Chondrocyte (in vitro differentiated cells): ENCODE measurements around the gene ASPG. TPM values are rescaled to one million over a fixed set of nuclear protein-coding genes. Genes with fewer than 3 reads are reported as not detected.

Experiments used
- DNase-seq: peaks from one replicate; pipeline ENCODE4 v3.0.0; 2021; ENCODE audit warnings: mixed read lengths, low spot score
- H3K27ac Mint-ChIP-seq: one replicate; pipeline ENCODE4 v1.8.0; 2021; ENCODE audit warnings: mild to moderate bottlenecking, moderate library complexity, mixed read lengths; ENCODE audit not compliant: unreplicated experiment
- H3K27me3 Mint-ChIP-seq: 2 replicates; pipeline ENCODE4 v1.8.0; 2021; ENCODE audit warnings: low read depth, mixed read lengths
- H3K36me3 Mint-ChIP-seq: 2 replicates; pipeline ENCODE4 v1.8.0; 2021; ENCODE audit warnings: low read depth, mixed read lengths
- H3K4me1 Mint-ChIP-seq: 2 replicates; pipeline ENCODE4 v1.8.0; 2021; ENCODE audit warnings: low read depth, mild to moderate bottlenecking, mixed read lengths
- H3K4me3 Mint-ChIP-seq: one replicate; pipeline ENCODE4 v1.8.0; 2021; ENCODE audit warnings: mild to moderate bottlenecking, moderate library complexity, mixed read lengths; ENCODE audit not compliant: unreplicated experiment
- H3K9me3 Mint-ChIP-seq: 2 replicates; pipeline ENCODE4 v1.8.0; 2021; ENCODE audit warnings: low read depth, mixed read lengths
- total RNA-seq: library from RNA; stranded (reverse); gene quantifications from 3 replicates; pipeline ENCODE4 v1.2.1, GENCODE V29; 2021
- TF ChIP-seq, protein P1 (sequence below): fragments of 200-600 bp; sonication (generic); IDR thresholded peaks from 2 replicates; pipeline ENCODE4 v1.5.0; 2021; ENCODE audit warnings: antibody characterized with exemption, mild to moderate bottlenecking, moderate library complexity

ASPG gene
- total RNA-seq, 1 donor from 2014 or later = not detected

DNA sequence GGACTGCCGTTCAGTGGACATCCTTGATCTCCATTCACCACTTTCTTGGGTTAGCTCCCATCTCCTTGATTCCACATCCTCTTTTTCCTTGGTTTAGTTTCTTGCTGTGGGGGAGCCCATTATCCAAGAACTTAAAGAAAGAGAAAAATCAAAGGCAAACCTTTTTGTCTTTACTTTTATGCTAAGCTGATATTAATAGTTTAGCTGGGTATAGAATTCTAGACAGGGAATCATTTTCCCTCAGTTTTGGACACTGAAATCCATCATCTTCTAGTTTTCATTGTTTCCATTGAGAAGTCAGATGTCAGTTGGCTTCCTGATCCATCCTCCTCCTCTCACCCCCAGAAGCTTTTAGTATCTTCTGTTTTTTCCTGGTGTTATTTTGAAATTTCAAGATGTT, 44.1 kb downstream of the ASPG start:
- peaks cover 29% of the 10 kb centered on the region for H3K9me3 Mint-ChIP-seq
- H3K4me3 Mint-ChIP-seq = no peak overlapping the region
- no peaks in the 10 kb centered on the region for H3K4me1 Mint-ChIP-seq
- H3K27me3 Mint-ChIP-seq = peaks cover 34% of the 10 kb centered on the region
- TF ChIP-seq, protein P1, sequence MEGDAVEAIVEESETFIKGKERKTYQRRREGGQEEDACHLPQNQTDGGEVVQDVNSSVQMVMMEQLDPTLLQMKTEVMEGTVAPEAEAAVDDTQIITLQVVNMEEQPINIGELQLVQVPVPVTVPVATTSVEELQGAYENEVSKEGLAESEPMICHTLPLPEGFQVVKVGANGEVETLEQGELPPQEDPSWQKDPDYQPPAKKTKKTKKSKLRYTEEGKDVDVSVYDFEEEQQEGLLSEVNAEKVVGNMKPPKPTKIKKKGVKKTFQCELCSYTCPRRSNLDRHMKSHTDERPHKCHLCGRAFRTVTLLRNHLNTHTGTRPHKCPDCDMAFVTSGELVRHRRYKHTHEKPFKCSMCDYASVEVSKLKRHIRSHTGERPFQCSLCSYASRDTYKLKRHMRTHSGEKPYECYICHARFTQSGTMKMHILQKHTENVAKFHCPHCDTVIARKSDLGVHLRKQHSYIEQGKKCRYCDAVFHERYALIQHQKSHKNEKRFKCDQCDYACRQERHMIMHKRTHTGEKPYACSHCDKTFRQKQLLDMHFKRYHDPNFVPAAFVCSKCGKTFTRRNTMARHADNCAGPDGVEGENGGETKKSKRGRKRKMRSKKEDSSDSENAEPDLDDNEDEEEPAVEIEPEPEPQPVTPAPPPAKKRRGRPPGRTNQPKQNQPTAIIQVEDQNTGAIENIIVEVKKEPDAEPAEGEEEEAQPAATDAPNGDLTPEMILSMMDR = no peak
- peaks cover 7% of the 10 kb centered on the region for H3K36me3 Mint-ChIP-seq
- DNase-seq = no peak
- H3K27ac Mint-ChIP-seq = no peak overlapping the region

DNA sequence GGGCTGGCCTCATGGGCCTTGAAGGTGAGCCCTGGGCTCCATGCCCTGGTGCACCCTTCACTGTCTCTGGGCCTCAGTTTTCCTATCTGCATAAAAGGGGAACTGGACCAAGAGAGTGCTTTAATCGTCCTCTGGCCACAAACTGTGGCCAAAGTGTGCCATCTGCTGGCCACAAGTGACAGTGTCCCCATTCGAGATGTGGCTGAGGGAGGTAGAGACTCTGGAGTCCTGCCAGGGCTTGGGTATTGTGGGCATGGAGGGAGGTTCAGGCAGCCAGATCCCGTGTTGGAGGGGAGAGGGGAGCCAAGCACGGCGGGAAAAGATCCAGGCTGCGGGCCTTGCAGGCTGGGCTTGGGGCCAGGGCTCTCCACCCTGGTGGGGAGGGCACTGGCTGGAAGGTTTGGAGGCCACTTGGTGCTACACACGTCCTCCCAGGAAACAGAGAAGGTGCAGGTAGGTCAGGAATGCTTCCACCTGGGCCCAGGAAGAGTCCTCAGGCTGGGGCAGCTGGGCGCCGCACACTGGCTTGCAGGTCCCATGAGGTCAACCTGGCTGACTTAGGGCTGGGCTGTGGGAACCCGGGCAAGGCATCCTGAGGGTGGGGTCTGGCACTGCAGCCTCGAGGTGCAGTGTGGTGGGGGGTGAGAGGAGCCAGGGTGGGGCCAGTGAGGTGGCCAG, 45.6 kb downstream of the ASPG start:
- Mint-ChIP-seq H3K9me3 (peaks cover 17% of the 10 kb centered on the region), H3K36me3 (peaks cover 4% of the 10 kb centered on the region), H3K4me1 (peaks cover 3% of the 10 kb centered on the region), H3K4me3 (no peak overlapping the region), H3K27me3 (peaks cover 38% of the 10 kb centered on the region), H3K27ac (no peak overlapping the region)
- peak; percentile 59 for DNase-seq
- TF ChIP-seq, protein P1 = peak; percentile 80

DNA sequence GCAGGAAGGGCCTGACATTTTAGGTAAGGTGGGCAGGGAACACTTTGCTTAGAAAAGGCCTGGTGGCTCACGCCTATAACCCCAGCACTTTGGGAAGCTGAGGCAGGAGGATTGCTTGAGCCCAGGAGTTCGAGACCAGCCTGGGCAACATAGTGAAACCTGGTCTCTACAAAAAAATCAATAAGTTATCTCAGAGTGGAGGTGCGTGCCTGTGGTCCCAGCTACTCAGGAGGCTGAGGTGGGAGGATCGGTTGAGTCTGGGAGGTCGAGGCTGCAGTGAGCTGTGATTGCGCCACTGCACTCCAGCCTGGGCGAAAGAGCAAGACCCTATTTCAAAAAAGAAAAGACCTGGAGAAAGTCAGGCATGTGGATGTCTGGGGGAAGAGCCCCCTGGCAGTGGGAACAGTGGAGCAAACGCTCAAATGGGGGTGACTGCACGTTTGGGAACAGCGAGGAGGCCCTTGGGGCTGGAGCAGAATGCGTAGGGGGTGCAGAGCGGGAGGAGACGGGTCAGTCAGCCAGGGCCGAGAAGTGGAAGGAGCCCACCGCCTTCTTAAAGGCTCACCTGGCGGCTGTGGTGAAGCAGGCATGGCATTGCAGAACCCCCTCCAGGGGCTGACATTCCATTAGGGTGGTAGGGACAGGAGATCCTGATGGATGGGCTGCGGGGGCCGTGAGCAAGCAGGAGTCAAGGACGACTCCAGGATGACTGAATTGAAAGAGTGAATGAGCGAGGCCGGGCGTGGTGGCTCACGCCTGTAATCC, 46.6 kb downstream of the ASPG start:
- Mint-ChIP-seq H3K9me3 (peaks cover 14% of the 10 kb centered on the region), H3K4me3 (no peak overlapping the region), H3K27me3 (peaks cover 37% of the 10 kb centered on the region), H3K4me1 (peaks cover 8% of the 10 kb centered on the region), H3K36me3 (peaks cover 1% of the 10 kb centered on the region), H3K27ac (no peak overlapping the region)
- DNase-seq = peak; percentile 68
- TF ChIP-seq, protein P1 = no peak

DNA sequence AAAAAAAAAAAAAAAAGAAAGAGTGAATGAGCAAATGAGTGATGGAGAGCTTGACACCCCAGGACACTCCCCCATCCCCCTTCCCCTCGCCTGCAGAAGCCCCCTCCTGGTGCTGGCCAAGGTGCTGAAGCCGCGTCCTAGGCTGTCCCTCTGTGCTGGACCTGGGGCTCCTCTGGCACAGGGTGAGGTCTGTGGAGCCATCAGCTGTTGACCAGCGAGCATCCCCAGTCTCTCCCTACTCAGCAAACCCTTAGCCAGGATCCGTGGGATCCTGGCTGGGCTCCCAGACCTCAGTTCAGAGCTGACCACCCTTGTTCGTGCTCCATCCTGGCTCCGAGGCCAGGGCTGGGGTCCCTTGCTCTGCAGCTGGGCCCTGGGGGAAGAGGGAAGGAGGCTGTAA, 47.5 kb downstream of the ASPG start:
- peaks cover 8% of the 10 kb centered on the region for H3K4me1 Mint-ChIP-seq
- no peak overlapping the region for H3K27ac Mint-ChIP-seq
- peaks cover 36% of the 10 kb centered on the region for H3K27me3 Mint-ChIP-seq
- TF ChIP-seq, protein P1 = no peak
- peaks cover 1% of the 10 kb centered on the region for H3K36me3 Mint-ChIP-seq
- no peak overlapping the region for H3K4me3 Mint-ChIP-seq
- DNase-seq = peak; percentile 55
- peaks cover 14% of the 10 kb centered on the region for H3K9me3 Mint-ChIP-seq

DNA sequence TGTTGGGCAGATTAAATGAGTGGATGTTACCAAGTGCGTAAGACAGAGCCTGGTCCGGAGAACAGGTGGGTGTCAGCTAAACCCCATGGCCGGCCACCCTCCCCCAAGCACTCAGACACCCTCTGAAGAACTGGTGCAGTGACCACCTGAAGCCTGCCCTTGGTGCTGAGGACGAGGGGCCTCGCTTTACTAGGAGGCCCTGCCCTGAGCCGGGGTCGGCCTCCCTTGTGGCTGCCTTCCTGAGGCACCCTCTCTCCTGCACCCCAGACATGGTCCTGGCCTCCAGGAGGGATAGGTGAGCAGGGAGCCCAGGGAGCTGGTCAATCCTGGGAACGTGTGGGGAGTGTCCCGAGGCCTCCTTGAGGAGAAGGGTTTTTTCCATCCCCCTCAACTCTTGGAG, 48.0 kb downstream of the ASPG start:
- Mint-ChIP-seq H3K27ac (no peak overlapping the region), H3K36me3 (peaks cover 1% of the 10 kb centered on the region), H3K4me3 (no peak overlapping the region), H3K9me3 (peaks cover 13% of the 10 kb centered on the region), H3K27me3 (peaks cover 36% of the 10 kb centered on the region), H3K4me1 (peaks cover 8% of the 10 kb centered on the region)
- TF ChIP-seq, protein P1 = no peak
- peak; percentile 78 for DNase-seq
